Stimulated activated CD4-positive, alpha-beta T cell treated with anti-CD3 and anti-CD28 coated beads, Interleukin-2, amount 100 ng/mL, for 4 hours (primary cell): ENCODE results near the gene SGSM1.

ENCODE experiments used
- DNase-seq: peaks from one replicate; pipeline ENCODE4 v3.0.0-alpha.2; 2020; ENCODE audit warnings: low read depth

SGSM1 gene

GRCh38 chr22:24843048-24843447 is 37.0 kb downstream of the SGSM1 start:
- no peak for DNase-seq

GRCh38 chr22:24845041-24845898 is 39.3 kb downstream of the SGSM1 start:
- no peak for DNase-seq

- no peak for DNase-seq
These were observed 41.5 kb downstream of the SGSM1 start for GRCh38 chr22:24847490-24847889.

GRCh38 chr22:24848559-24849168 is 42.7 kb downstream of the SGSM1 start:
- DNase-seq, result no peak

GRCh38 chr22:24855794-24856193 is 49.8 kb downstream of the SGSM1 start:
- DNase-seq, result no peak

GRCh38 chr22:24857576-24857975 is 51.6 kb downstream of the SGSM1 start:
- DNase-seq, result no peak

- DNase-seq, result no peak
These were observed 53.6 kb downstream of the SGSM1 start for GRCh38 chr22:24859587-24859986.

- no peak for DNase-seq
These were observed 59.5 kb downstream of the SGSM1 start for GRCh38 chr22:24865508-24865907.

GRCh38 chr22:24867323-24868022 is 61.5 kb downstream of the SGSM1 start:
- DNase-seq, result no peak

- no peak for DNase-seq
These were observed 63.0 kb downstream of the SGSM1 start for GRCh38 chr22:24868979-24869378.

- no peak for DNase-seq
These were observed 65.7 kb downstream of the SGSM1 start for GRCh38 chr22:24871611-24872205.

- DNase-seq, result no peak
These were observed 67.2 kb downstream of the SGSM1 start for GRCh38 chr22:24873226-24873625.

GRCh38 chr22:24875862-24876506 is 70.0 kb downstream of the SGSM1 start:
- DNase-seq, result no peak

GRCh38 chr22:24876700-24877099 is 70.7 kb downstream of the SGSM1 start:
- DNase-seq, result no peak

GRCh38 chr22:24878969-24879368 is 73.0 kb downstream of the SGSM1 start:
- no peak for DNase-seq

- no peak for DNase-seq
These were observed 77.4 kb downstream of the SGSM1 start for GRCh38 chr22:24883432-24883831.

GRCh38 chr22:24887260-24887659 is 81.2 kb downstream of the SGSM1 start:
- no peak for DNase-seq

- no peak for DNase-seq
These were observed 87.5 kb downstream of the SGSM1 start for GRCh38 chr22:24893341-24894070.

- no peak for DNase-seq
These were observed 88.4 kb downstream of the SGSM1 start for GRCh38 chr22:24894220-24894975.

- DNase-seq, result no peak
These were observed 89.0 kb downstream of the SGSM1 start for GRCh38 chr22:24894998-24895397.

- no peak for DNase-seq
These were observed 95.4 kb downstream of the SGSM1 start for GRCh38 chr22:24901448-24901847.
